BLaER1 treated with 17β-estradiol and CSF1 and Interleukin-3, amounts not matched to agents 10 nM and 100 nM (cell line): Measurements from ENCODE around the gene RARG.

Experiments used
- H3K27ac ChIP-seq, 11 experiments: shearing (Covaris generic); formaldehyde crosslinking; 2 replicates each; pipeline ENCODE4 v1.8.1; 2022
- H3K27me3 ChIP-seq, 11 experiments: shearing (Covaris generic); formaldehyde crosslinking; 2 replicates each; pipeline ENCODE4 v1.8.1; 2022
- H3K36me3 ChIP-seq, 11 experiments: shearing (Covaris generic); formaldehyde crosslinking; 2 replicates each; pipeline ENCODE4 v1.8.1; 2022
- H3K4me1 ChIP-seq, 10 experiments: shearing (Covaris generic); formaldehyde crosslinking; 2 replicates each; pipeline ENCODE4 v1.8.1; 2022
- H3K4me2 ChIP-seq, 11 experiments: shearing (Covaris generic); formaldehyde crosslinking; 2 replicates each; pipeline ENCODE4 v1.8.1; 2022
- H3K4me3 ChIP-seq, 10 experiments: shearing (Covaris generic); formaldehyde crosslinking; 2 replicates each; pipeline ENCODE4 v1.8.1; 2022
- H3K9ac ChIP-seq, 11 experiments: shearing (Covaris generic); formaldehyde crosslinking; 2 replicates each; pipeline ENCODE4 v1.8.1; 2022
- H3K9me3 ChIP-seq, 11 experiments: shearing (Covaris generic); formaldehyde crosslinking; replicated peaks in 1 of 11; 2 replicates each; pipeline ENCODE4 v1.8.1; 2022
- H4K20me1 ChIP-seq, 11 experiments: shearing (Covaris generic); formaldehyde crosslinking; 2 replicates each; pipeline ENCODE4 v1.8.1; 2022
- Cebpa-rat ChIP-seq, 11 experiments: shearing (Covaris generic); IDR thresholded peaks; 2 replicates each; pipeline ENCODE4 v1.8.1; 2022

RARG gene

DNA sequence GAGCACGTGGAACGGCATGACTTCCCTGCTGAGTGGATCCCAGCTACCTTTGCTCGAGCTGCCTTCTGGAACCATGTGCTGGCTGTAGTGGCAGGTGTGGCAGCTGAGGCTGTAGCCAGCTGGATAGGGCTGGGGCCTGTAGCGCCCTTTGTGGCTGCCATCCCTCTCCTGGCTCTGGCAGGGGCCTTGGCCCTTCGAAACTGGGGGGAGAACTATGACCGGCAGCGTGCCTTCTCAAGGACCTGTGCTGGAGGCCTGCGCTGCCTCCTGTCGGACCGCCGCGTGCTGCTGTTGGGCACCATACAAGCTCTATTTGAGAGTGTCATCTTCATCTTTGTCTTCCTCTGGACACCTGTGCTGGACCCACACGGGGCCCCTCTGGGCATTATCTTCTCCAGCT lies 21.3 kb upstream of the RARG start:
- peaks cover 13 to 29% (median 23%) of the 10 kb centered on the region in 11 experiments for H3K36me3 ChIP-seq
- peak overlapping the region in 10 of 11 experiments; percentile 88 to 95 (median 90); a peak in 17 of 22 replicates for H3K9ac ChIP-seq
- no peaks in the 10 kb centered on the region for H3K9me3 ChIP-seq
- H3K4me3 ChIP-seq: peak overlapping the region; percentile 78 to 94 (median 90); a peak in 19 of 20 replicates
- peak overlapping the region in 10 of 11 experiments; percentile 69 to 88 (median 86); a peak in 17 of 22 replicates for H3K27ac ChIP-seq
- peaks cover 0 to 19% (median 0%) of the 10 kb centered on the region in 11 experiments; a peak in 6 of 22 replicates for H4K20me1 ChIP-seq
- H3K27me3 ChIP-seq: no peaks in the 10 kb centered on the region
- peak overlapping the region; percentile 94 to 100 (median 99) for H3K4me2 ChIP-seq
- no peak for TF ChIP-seq Cebpa-rat (IDR thresholded peaks at IDR 0.05)
- peaks cover 50 to 61% (median 54%) of the 10 kb centered on the region in 10 experiments for H3K4me1 ChIP-seq

DNA sequence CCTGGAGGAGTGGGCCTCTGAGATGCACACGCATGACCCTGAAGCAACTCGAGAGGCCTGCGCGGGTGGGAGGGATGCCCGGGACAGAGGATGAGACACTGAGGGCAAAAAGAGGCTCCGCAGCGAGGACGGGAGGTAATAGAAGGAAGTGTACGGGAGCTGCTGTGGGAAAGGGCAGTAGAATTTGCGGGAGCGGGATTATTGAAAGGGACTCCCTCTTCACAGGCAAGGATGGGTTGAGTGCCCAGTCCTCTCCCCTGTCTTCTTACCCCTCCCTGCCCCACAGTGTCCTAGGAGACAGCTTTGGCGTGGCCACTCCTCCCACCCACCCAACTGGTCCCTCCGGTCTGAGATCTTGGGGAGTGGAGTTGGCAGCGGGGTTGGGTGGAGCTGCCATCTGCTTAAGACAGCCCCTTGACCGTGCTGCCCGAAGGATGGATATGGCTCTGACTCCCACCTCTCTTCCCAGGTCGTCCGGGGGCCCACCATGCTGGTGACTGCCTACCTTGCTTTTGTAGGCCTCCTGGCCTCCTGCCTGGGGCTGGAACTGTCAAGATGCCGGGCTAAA lies 20.4 kb upstream of the RARG start:
- Histone ChIP-seq H3K4me2 (peak overlapping the region; percentile 94 to 100 (median 99)), H3K9me3 (no peaks in the 10 kb centered on the region), H4K20me1 (peaks cover 0 to 19% (median 0%) of the 10 kb centered on the region in 11 experiments; a peak in 6 of 22 replicates), H3K4me1 (peaks cover 50 to 58% (median 53%) of the 10 kb centered on the region in 10 experiments), H3K4me3 (peak overlapping the region; percentile 78 to 94 (median 90)), H3K27ac (peak overlapping the region; percentile 69 to 88 (median 86)), H3K9ac (peak overlapping the region; percentile 83 to 95 (median 90)), H3K27me3 (no peaks in the 10 kb centered on the region), H3K36me3 (peaks cover 13 to 29% (median 23%) of the 10 kb centered on the region in 11 experiments)
- no peak for TF ChIP-seq Cebpa-rat (IDR thresholded peaks at IDR 0.05)

DNA sequence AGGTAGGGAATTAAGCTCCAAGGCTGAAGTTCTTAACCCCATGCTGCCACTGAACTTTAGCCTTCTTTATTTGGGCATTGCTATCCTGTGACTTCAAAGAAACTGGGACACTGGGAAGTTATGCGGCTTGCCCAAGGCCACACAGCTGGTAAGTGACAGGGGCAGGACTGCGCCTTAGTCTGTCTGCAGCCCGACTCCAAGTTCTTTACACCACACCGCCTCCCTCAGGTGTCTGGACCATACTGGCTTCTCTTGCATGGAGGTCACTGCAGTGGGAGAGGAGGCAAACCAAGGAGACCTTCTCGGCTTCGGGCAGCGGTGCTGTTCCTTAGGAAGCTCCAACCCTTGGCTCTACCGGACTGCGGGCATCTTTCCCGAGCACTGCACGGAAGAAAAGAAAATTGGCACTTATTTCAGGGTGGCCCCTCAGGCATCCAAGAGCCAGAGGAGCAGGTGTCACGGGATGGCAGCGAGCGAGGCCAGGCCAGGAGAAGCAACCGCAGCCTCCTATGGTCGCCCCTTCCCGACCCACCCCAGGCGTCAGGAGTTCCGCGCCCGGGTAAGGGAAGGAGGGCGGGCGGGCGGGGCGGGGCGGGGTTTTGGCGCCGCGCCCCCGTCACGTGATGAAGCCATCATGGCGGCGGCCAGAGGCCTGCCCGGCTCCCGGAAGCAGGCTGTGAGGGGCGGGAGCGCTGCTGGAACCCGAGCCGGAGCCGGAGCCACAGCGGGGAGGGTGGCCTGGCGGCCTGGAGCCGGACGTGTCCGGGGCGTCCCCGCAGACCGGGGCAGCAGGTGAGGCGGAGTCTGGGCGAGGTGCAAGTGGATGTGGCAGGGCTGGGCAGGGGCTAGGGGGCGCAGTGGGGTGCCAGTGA lies 19.7 kb upstream of the RARG start:
- Histone ChIP-seq H3K27me3 (no peaks in the 10 kb centered on the region), H3K4me1 (peaks cover 49 to 60% (median 56%) of the 10 kb centered on the region in 10 experiments), H3K4me3 (peak overlapping the region; percentile 78 to 94 (median 90)), H4K20me1 (peaks cover 0 to 19% (median 0%) of the 10 kb centered on the region in 11 experiments; a peak in 6 of 22 replicates), H3K9ac (peak overlapping the region; percentile 83 to 95 (median 90)), H3K36me3 (peaks cover 13 to 29% (median 23%) of the 10 kb centered on the region in 11 experiments), H3K27ac (peak overlapping the region; percentile 69 to 88 (median 86)), H3K4me2 (peak overlapping the region; percentile 96 to 100 (median 99)), H3K9me3 (no peaks in the 10 kb centered on the region)
- TF ChIP-seq Cebpa-rat (IDR thresholded peaks at IDR 0.05): no peak

DNA sequence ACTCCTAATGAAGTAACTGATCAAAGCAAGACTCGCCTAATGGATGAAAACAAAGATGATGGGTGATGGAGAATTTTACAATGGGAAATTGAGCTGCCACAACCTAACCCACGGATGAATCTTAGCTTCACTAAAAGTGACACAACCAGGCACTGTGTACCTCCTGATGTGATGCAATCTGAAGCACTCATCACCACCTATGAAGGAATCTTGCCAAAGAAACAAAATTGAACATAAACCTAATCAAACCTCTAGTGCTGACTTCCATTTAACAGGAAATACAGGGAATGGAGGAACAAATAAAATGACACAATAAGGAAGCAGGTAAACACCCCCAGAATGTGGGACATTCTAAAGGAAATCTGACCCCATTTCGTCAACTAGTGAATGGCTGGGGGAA lies 13.3 kb upstream of the RARG start:
- Histone ChIP-seq H3K27ac (no peak overlapping the region), H3K9me3 (no peaks in the 10 kb centered on the region), H3K4me1 (peaks cover 0 to 35% (median 18%) of the 10 kb centered on the region in 10 experiments; a peak in 15 of 20 replicates), H3K4me2 (no peak overlapping the region), H4K20me1 (no peaks in the 10 kb centered on the region), H3K4me3 (no peak overlapping the region), H3K27me3 (no peaks in the 10 kb centered on the region), H3K36me3 (no peaks in the 10 kb centered on the region), H3K9ac (no peak overlapping the region)
- 0 out of 22 replicates have a peak, but pooled peaks of 1 of the 11 experiments have one; percentile 8 for TF ChIP-seq Cebpa-rat (IDR thresholded peaks at IDR 0.05)

DNA sequence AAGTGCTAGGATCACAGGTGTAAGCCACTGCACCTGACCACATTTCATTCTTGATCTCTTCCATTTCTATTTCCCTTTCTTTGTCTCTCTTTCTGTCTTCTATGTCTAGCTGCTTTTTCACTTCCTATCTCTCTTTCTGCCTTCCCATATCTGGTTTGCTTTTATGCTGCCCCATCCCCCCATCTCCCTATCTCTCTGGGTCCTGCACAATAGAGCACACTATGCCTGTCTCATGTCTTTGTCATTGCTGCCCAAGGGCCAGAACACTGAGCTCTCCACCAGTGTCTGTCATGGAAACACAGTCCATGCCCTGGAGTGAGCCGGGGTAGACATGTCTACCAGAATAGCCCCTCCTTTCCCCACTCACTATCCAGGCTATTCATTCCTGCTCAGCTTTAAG lies 12.3 kb upstream of the RARG start:
- H3K36me3 ChIP-seq: no peaks in the 10 kb centered on the region
- peaks cover 0 to 35% (median 18%) of the 10 kb centered on the region in 10 experiments; a peak in 15 of 20 replicates for H3K4me1 ChIP-seq
- H3K9ac ChIP-seq: no peak overlapping the region
- H3K9me3 ChIP-seq: no peaks in the 10 kb centered on the region
- no peak overlapping the region for H3K27ac ChIP-seq
- TF ChIP-seq Cebpa-rat (IDR thresholded peaks at IDR 0.05): no peak
- H4K20me1 ChIP-seq: no peaks in the 10 kb centered on the region
- no peak overlapping the region for H3K4me3 ChIP-seq
- no peaks in the 10 kb centered on the region for H3K27me3 ChIP-seq
- H3K4me2 ChIP-seq: peak overlapping the region in 8 of 11 experiments; percentile 5 to 73 (median 48); a peak in 12 of 22 replicates

DNA sequence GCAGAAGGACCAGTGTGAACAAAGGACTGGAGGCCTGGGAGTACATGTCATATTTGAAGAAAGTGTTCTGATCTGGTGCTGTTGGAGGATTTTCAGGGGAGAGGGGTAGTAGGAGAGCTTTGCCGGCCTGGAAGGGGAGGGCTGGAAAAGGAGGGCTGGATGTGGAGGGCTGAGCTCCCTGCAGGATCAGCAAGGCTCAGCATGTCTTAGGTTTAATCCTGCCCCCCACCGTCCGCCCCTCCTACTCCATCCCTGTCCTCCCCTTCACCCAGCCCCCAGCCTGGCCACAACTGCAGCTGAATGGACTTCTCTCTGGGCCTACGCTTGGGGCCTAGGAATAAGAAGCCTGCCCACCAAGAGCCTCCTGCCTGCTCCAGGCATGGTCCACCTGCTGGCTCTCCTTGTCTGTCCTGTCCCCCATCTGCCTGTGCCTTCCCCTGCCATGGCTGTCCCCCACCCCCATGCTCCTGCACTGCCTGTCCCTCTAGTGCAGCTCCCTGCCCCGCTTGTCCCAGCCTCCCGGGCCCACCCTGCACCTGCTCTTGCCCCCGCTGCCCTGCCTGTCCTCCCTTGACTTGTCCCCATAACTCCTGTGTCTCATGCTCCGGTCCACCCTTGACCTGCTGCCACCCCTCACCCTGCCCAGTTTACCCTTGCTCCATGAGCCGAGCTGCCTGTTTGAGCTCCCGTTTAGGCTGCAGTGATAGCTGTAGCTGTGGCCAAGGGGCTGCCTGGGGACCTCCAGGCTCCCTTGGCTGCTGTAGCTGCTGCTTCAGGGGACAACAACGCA lies 9.8 kb upstream of the RARG start:
- Histone ChIP-seq H3K9me3 (no peaks in the 10 kb centered on the region), H3K36me3 (no peaks in the 10 kb centered on the region), H3K4me3 (no peak overlapping the region), H3K4me2 (no peak overlapping the region), H3K27me3 (no peaks in the 10 kb centered on the region), H3K27ac (no peak overlapping the region), H3K9ac (no peak overlapping the region), H4K20me1 (no peaks in the 10 kb centered on the region), H3K4me1 (peaks cover 3 to 31% (median 16%) of the 10 kb centered on the region in 10 experiments)
- no peak for TF ChIP-seq Cebpa-rat (IDR thresholded peaks at IDR 0.05)

DNA sequence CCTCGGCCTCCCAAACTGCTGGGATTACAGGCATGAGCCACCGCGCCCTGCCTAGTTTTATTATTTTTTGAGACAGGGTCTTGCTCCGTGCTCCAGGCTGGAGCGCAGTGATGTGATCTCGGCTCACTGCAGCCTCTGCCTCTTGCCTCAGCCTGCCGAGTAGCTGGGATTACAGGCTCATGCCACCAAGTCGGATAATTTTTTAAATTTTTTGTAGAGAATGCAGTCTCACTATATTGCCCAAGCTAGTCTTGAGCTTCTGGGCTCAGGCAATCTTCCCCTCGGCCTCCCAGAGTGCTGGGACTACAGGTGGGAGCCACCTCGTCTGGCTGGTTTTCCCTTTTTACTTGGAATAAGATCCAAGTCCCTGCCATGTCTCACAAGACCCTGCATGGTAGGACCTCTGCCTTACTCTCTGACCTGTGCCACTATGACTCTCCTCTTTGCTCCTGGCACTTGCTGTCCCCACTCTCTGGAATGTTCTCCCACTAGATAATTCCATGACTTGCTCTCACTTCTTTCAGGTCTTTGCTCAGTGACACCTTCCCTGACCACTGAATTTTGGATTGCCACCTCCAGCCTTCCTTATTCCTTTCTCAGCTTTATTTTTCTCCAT lies 7.7 kb upstream of the RARG start:
- Histone ChIP-seq H3K4me1 (peaks cover 23 to 45% (median 33%) of the 10 kb centered on the region in 10 experiments), H4K20me1 (no peaks in the 10 kb centered on the region), H3K9ac (no peak overlapping the region), H3K27ac (no peak overlapping the region), H3K27me3 (no peaks in the 10 kb centered on the region), H3K4me2 (no peak overlapping the region), H3K36me3 (no peaks in the 10 kb centered on the region), H3K4me3 (no peak overlapping the region), H3K9me3 (no peaks in the 10 kb centered on the region)
- no peak for TF ChIP-seq Cebpa-rat (IDR thresholded peaks at IDR 0.05)

DNA sequence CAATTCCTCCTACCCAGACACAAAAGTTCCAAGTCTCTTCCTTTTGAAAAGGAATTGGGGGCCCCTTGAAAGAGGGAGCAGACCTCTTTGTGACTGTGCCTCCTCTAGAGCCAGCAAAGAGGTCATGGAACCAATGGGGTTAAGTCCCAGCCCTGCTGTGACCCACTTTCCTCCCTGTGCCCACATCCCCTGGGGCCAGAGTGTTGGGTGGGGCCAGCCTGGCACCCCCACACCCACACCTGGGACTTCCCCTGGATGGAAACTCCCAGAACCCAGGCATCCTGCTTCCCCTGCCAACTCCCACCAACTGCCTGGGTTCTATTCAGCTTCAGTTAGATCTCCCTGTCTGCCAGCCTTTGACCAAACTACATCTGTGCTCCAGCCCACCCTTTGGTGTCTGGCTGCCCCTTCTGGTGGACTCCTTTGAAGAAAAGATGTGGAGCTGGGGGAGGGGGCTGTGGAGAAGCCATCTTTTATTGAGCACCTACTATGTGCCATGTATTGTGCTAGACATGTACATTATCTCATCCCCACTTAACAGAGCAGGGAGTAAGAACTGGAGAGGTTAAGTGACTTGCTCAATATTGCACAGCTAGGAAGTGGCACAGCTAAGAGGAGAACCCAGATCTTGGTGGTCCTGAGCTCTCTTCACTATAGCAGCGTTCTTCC lies 4.6 kb upstream of the RARG start:
- peak overlapping the region; percentile 67 to 97 (median 88) for H3K4me2 ChIP-seq
- H3K36me3 ChIP-seq: no peaks in the 10 kb centered on the region
- TF ChIP-seq Cebpa-rat (IDR thresholded peaks at IDR 0.05): no peak
- no peaks in the 10 kb centered on the region for H4K20me1 ChIP-seq
- H3K4me1 ChIP-seq: peaks cover 51 to 62% (median 54%) of the 10 kb centered on the region in 10 experiments
- H3K9ac ChIP-seq: peak overlapping the region in 4 of 11 experiments; percentile 8 to 59 (median 22); a peak in 2 of 22 replicates
- peak overlapping the region in 1 of 11 experiments; percentile 27; a peak in 1 of 22 replicates for H3K27ac ChIP-seq
- no peak overlapping the region for H3K4me3 ChIP-seq
- H3K9me3 ChIP-seq: no peaks in the 10 kb centered on the region
- no peaks in the 10 kb centered on the region for H3K27me3 ChIP-seq
